ENCODE data around the gene TSC22D1.

- TF ChIP-seq REST (IDR thresholded peaks at IDR 0.05; ENCODE audit: insufficient read depth in 1 of 2, low read depth in 2 of 2, low read length in 2 of 2) = no peak
- TF ChIP-seq FOXP2 (optimal IDR thresholded peaks at IDR 0.05; ENCODE audit: borderline replicate concordance, extremely low read depth, extremely low read length, insufficient read depth) = no peak
- no peak for TF ChIP-seq POLR2AphosphoS5 (IDR thresholded peaks at IDR 0.05; ENCODE audit: low read depth, low read length)
Observed at GRCh38 chr13:44416301-44416700, 159.8 kb downstream of the TSC22D1 start.

Measured in PFSK-1 (cell line).